Measurements from ENCODE around the gene LRCOL1. TPM values are rescaled to one million over a fixed set of nuclear protein-coding genes. Genes with fewer than 3 reads are reported as not detected.

LRCOL1 gene
- total RNA-seq, 1 experiment from 2014 or later: not detected

DNA sequence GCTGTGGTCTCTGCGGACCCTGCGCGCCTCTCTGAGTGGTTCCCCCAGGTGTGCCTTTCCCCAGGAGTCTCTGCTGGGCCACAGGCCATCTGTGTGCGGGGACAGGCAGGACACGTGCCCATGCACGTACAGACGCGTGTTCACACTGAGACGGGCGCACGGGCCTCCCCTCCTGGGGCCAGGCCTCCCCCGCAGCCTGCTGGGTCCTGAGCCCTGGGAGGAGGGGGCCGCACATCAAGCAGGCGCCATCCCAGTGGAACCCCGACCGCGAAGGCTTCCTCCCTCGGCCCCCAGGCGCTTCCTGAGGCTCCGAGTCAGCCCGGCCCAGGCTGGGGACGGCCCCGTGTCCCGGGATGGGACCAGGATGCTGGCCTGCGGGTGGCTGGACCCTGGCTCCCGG is 39.7 kb downstream of the LRCOL1 start:
- Histone ChIP-seq H3K27me3 (no peaks in the 10 kb centered on the region), H3K4me3 (no peak overlapping the region), H3K36me3 (peaks cover 42% of the 10 kb centered on the region), H3K9me3 (no peaks in the 10 kb centered on the region)
- no peak for DNase-seq

GRCh38 chr12:132569856-132570480 is 40.4 kb downstream of the LRCOL1 start:
- no peaks in the 10 kb centered on the region for H3K27me3 ChIP-seq
- H3K9me3 ChIP-seq: no peaks in the 10 kb centered on the region
- no peak overlapping the region for H3K4me3 ChIP-seq
- peaks cover 42% of the 10 kb centered on the region for H3K36me3 ChIP-seq
- DNase-seq: no peak

- no peak overlapping the region for H3K4me3 ChIP-seq
- no peaks in the 10 kb centered on the region for H3K9me3 ChIP-seq
- no peak for DNase-seq
- H3K27me3 ChIP-seq: no peaks in the 10 kb centered on the region
- H3K36me3 ChIP-seq: peaks cover 41% of the 10 kb centered on the region
Measured at GRCh38 chr12:132568826-132569480, 41.4 kb downstream of the LRCOL1 start.

DNA sequence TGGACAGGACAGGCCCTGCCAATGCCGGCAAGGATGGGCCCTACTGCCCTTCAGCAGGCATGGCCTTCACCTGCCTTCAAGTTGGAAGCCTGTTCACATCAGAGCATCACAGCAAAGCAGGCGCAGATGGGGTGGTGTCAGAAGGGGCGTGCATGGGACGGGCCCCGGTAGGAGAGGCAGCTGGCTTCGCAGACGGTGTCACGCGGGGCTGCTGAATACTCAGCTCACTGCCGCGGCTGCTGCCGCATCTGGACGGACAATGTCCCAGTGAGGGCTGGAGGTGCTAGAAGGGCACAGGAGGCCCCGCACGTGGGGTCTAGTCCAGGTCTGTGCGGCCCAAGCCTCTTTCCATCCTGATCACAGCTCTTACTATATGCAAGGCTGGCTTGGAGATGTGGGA is 42.1 kb downstream of the LRCOL1 start:
- Histone ChIP-seq H3K4me3 (no peak overlapping the region), H3K27me3 (no peaks in the 10 kb centered on the region), H3K36me3 (peaks cover 37% of the 10 kb centered on the region), H3K9me3 (no peaks in the 10 kb centered on the region)
- DNase-seq: no peak

- Histone ChIP-seq H3K36me3 (peaks cover 30% of the 10 kb centered on the region), H3K27me3 (no peaks in the 10 kb centered on the region), H3K4me3 (no peak overlapping the region), H3K9me3 (no peaks in the 10 kb centered on the region)
- no peak for DNase-seq
Measured at GRCh38 chr12:132566516-132567131, 43.8 kb downstream of the LRCOL1 start.

- Histone ChIP-seq H3K9me3 (no peaks in the 10 kb centered on the region), H3K4me3 (no peak overlapping the region), H3K36me3 (peaks cover 29% of the 10 kb centered on the region), H3K27me3 (no peaks in the 10 kb centered on the region)
- DNase-seq: no peak
Measured at GRCh38 chr12:132565365-132565764, 45.0 kb downstream of the LRCOL1 start.

GRCh38 chr12:132563911-132564310 is 46.5 kb downstream of the LRCOL1 start:
- Histone ChIP-seq H3K9me3 (no peaks in the 10 kb centered on the region), H3K4me3 (no peak overlapping the region), H3K36me3 (peaks cover 23% of the 10 kb centered on the region), H3K27me3 (no peaks in the 10 kb centered on the region)
- no peak for DNase-seq

DNA sequence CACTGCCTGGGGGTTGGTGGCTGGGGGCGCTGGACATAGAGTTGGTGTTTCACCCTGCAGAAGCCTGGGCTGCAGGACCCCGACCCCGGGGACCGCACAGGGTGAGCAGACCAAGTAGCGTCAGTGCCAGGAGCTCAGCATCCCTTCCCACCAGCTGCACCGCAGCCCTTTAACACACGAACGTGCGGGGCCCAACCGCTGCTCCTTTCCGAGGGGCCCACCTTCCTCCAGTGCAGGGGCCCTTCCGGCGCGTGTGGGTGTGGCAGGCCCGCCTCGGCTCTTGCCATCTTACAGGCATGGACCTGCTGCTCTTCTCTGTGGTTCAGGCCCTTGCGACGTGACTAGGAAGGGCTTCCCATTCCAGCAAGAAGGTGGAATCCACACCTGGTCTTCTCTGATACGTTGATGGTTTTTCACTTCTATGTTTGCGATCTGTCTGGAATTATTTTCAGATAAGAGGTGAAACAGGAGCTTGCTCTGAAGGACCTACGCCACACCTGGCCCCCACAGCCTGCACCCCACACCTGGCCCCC is 47.8 kb downstream of the LRCOL1 start:
- H3K9me3 ChIP-seq: no peaks in the 10 kb centered on the region
- no peak overlapping the region for H3K4me3 ChIP-seq
- no peak for DNase-seq
- H3K27me3 ChIP-seq: no peaks in the 10 kb centered on the region
- H3K36me3 ChIP-seq: peaks cover 17% of the 10 kb centered on the region

DNA sequence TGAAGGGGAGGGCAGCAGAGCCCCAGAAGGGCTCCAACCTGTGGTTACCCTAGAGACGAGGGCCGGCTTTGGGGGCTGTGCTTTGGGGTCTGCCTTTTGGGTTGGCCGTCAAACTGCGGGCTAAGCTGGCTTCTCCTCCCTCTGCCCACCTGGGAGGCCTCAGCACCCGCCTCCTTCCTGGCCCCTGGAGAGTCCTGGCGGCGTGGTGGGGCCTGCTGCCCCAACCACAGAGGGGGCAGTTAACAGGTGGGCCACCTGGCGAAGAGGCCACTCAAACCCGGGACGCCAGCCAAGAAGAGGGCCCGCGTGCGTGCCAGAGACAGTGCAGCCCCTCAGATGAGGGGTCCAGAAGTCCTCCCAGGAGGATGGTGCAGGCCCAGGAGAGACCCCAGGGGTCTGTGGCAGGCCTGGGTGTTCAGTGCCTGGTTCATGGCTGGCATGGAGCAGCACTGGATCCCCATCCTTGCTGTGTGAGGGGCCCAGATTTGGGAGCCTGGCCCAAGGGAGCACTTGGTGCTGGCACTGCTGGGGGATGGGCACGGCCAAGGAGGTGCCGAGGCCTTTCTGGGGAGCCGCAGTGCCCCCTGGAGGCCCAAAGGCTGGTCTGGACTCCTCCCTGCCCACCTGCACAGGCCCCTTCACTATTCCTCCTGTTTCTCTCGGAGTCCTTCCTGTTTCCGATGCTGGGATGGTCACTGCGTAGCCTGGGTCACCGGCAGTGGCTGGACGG is 48.8 kb downstream of the LRCOL1 start:
- peaks cover 17% of the 10 kb centered on the region for H3K36me3 ChIP-seq
- peak; percentile 43 for DNase-seq
- H3K4me3 ChIP-seq: peak overlapping the region; percentile 81
- no peaks in the 10 kb centered on the region for H3K9me3 ChIP-seq
- no peaks in the 10 kb centered on the region for H3K27me3 ChIP-seq

DNA sequence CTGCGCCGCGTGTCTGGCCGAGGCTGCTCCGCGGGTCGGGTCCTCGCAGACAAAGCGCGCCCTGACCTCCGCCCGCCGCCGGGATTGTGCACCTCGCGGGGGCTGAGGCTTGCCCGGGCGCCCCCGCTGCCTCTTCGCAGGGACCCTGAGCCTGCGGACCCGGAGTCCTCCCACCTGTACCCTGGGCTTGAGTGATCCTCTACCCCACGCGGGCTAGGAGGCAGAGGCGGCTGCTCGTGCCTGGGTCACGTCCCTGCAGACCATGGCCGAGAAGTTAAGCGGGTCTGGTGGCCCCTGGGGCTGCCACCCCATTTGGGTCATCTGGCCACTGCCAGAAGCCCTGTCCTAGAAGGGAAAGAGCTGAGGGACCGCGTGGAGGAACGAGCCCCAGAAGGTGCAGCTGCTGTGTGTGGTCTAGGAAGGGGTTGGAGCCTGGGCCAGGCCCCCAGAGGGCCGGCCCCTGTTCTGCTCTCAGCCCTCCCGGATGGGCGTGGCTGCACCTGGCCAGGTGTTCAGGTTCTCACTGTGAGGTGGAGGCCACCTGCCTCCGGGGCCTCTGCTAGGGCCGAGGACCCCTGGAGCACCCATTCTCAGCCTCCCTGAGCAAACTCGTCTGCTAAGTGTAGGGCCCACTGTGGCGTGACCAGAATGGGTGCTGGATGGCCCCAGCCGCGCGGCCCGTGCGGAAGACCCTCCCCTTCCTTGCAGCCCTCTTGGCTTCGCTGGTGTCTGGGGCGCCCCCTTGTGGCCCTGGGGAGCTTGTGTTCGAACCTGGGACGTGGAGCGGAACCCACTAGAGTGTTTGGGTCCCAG is 49.6 kb downstream of the LRCOL1 start:
- DNase-seq: peak; percentile 74
- H3K4me3 ChIP-seq: peak overlapping the region; percentile 81
- peaks cover 15% of the 10 kb centered on the region for H3K36me3 ChIP-seq
- H3K27me3 ChIP-seq: no peaks in the 10 kb centered on the region
- no peaks in the 10 kb centered on the region for H3K9me3 ChIP-seq

GRCh38 chr12:132560364-132560613 is 50.1 kb downstream of the LRCOL1 start:
- H3K4me3 ChIP-seq: peak overlapping the region; percentile 81
- no peak for DNase-seq
- H3K36me3 ChIP-seq: peaks cover 12% of the 10 kb centered on the region
- H3K9me3 ChIP-seq: no peaks in the 10 kb centered on the region
- no peaks in the 10 kb centered on the region for H3K27me3 ChIP-seq

GRCh38 chr12:132559652-132560363 is 50.6 kb downstream of the LRCOL1 start:
- no peaks in the 10 kb centered on the region for H3K9me3 ChIP-seq
- peak; percentile 73 for DNase-seq
- peaks cover 8% of the 10 kb centered on the region for H3K36me3 ChIP-seq
- peak overlapping the region; percentile 81 for H3K4me3 ChIP-seq
- no peaks in the 10 kb centered on the region for H3K27me3 ChIP-seq

- Histone ChIP-seq H3K9me3 (no peaks in the 10 kb centered on the region), H3K36me3 (peaks cover 7% of the 10 kb centered on the region), H3K27me3 (no peaks in the 10 kb centered on the region), H3K4me3 (peak overlapping the region; percentile 81)
- DNase-seq: no peak
Measured at GRCh38 chr12:132558861-132559623, 51.3 kb downstream of the LRCOL1 start.

DNA sequence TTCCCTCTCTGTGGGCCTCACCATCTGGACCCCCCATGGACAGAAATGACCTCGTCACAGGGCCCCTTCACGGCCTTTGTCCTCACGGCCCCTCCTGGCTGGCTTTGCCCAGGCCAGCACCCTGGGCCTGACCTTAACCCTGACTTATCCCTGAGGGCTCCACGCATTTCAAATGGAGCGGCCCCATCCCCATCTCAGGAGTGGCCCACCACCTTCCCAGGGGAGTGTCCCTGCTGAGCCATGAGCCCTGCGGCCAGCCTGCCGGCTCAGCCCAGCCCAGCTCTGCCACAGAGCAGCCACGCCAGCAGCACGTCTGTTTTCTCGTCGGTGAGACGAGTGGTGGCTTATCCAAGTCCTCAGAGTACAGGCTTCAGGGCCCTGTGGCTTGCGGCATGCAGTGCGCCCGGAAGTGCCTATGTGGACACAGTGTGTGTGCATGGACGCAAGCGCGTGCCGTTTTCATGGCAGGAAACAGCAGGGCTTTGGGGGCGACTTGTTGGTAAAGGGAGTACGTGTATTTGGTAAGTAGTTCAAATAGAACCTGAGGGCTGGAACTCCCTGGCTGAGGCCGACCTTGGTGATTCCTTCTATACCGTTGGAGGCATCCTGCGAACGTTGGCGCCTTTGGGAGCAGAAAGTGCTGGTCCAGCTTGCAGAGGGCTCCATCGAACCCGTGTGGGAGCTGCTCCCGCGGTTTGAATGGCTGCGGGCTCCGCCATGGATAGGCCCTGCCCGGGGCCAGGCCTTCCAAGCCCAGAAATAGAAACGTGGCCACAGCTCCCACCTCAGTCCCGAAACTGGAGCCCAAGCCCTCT is 52.1 kb downstream of the LRCOL1 start:
- Histone ChIP-seq H3K4me3 (no peak overlapping the region), H3K9me3 (no peaks in the 10 kb centered on the region), H3K36me3 (peaks cover 7% of the 10 kb centered on the region), H3K27me3 (no peaks in the 10 kb centered on the region)
- no peak for DNase-seq
